ENCODE results near the gene CBFA2T3.

DNA sequence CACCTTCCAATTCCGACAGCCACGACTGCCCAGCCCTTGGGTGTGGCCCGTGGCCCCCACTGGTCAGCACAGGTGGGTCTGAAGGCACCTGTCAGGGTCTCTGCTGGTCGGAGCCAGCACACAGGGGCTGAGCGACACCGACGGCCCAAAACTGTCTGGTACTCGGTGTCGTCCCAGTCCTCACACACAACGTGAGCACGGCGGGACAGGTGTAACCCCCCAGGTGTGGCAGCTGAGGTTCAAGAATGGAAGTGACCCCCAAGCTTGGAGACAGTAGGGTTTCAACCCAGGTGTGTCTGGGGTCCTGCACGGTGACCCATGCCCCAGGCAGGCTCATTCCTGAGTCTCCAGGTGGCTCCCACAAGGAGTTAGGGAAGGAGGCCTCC, 121.3 kb downstream of the CBFA2T3 start:
- TF ChIP-seq, protein P1, sequence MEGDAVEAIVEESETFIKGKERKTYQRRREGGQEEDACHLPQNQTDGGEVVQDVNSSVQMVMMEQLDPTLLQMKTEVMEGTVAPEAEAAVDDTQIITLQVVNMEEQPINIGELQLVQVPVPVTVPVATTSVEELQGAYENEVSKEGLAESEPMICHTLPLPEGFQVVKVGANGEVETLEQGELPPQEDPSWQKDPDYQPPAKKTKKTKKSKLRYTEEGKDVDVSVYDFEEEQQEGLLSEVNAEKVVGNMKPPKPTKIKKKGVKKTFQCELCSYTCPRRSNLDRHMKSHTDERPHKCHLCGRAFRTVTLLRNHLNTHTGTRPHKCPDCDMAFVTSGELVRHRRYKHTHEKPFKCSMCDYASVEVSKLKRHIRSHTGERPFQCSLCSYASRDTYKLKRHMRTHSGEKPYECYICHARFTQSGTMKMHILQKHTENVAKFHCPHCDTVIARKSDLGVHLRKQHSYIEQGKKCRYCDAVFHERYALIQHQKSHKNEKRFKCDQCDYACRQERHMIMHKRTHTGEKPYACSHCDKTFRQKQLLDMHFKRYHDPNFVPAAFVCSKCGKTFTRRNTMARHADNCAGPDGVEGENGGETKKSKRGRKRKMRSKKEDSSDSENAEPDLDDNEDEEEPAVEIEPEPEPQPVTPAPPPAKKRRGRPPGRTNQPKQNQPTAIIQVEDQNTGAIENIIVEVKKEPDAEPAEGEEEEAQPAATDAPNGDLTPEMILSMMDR (conservative IDR thresholded peaks at IDR 0.05; ENCODE audit: low read length), result no peak
- no peak for TF ChIP-seq EZH2phosphoT487 (IDR thresholded peaks at IDR 0.05; ENCODE audit: borderline replicate concordance)

Measured in Loucy (cell line).